CMK (cell line): ENCODE results near the gene DCPS.
A peak's percentile ranks its signal among the peaks of the same experiment; 100 is the strongest.
"Not testable (repeated sequence)": the region's sequence is repeated elsewhere in the genome, so short reads cannot be mapped to it uniquely, and the experiment has no call there.

ENCODE experiments used
- DNase-seq: peaks from one replicate; pipeline ENCODE4 v3.0.0-alpha.2; 2010; ENCODE audit warnings: low read depth

The DCPS gene

GRCh38 chr11:126290887-126291286 is 13.0 kb upstream of the DCPS start:
- DNase-seq, result no peak

DNA sequence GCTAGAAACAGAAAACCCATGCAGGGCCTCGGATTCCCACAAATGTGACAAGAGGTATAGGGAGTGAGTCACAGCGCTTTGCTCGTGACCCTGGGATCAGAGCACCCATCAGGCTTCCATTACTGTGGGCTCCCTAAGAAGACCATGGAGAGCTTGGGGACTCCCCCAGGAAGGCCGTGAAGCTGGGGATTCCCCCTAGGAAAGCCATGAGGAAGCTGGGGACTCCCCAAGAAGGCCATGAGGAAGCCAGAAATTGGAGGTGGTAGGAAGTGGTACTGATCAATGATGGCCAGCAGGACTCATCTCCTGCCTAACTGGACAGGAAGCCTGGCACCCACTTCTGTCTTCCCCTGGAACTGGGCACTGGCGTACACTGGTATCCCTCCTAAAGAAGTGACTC is 10.1 kb upstream of the DCPS start:
- peak; percentile 37 for DNase-seq

- DNase-seq, result no peak
Observed at GRCh38 chr11:126297004-126297403, 6.9 kb upstream of the DCPS start.

- DNase-seq, result no peak
Observed at GRCh38 chr11:126304457-126305075, 706 bp downstream of the DCPS start.

- no peak for DNase-seq
Observed at GRCh38 chr11:126305699-126306098, 1.8 kb downstream of the DCPS start.

DNA sequence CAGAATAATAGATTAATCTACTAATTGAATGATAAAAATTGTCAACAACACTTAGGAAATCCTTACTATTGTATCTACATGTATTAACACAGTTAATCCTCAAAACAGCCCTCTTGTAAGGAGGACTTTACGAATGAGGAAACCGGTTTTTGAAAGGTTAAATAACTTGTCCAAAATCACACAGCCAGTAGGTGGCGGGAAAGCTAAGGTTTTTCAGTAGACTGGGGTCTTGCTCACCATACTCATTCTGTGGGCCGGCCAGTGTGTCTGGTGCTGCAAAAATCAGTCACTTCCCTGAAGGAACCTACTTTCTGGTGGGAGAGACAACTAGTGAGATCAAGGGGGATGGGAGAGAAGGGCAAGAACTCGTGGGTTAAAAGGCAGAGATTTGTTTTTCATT is 3.8 kb downstream of the DCPS start:
- DNase-seq, result peak; percentile 45

DNA sequence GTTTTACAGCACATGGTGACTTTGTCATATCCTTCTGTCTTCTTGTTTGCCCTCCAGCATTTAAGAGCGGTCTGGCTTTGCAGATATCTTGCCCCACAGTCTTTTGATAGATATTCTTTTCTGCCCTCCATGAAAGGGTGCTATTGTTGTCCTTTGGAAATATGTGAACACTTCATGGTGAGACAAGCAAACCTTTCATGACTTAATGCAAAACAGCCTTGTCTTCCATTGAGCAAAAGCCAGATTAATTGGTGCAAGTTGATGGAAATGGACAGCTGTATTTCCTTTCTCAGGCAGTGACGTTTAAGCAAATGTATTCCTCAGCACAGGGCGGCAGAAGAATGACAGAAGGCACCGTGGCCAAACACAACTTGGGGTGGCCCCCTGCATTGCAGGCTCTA is 4.4 kb downstream of the DCPS start:
- no peak for DNase-seq

DNA sequence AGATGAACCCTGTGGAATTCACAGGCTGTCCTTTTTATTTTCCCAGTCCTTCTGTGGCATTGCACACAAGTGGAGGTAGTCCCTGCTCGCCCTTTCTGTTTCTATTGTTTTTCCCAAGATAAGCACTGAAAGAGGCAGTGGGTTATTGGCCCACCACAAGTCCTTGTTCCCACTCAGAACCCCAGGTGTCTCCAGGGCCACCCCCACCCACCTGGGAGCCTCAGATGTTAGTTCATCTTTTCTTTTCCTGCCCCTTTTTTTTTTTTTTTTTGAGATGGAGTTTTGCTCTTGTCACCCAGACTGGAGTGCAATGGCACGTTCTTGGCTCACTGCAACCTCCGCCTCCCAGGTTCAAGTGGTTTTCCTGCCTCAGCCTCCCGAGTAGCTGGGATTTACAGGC is 4.9 kb downstream of the DCPS start:
- DNase-seq, result not testable (repeated sequence)

DNA sequence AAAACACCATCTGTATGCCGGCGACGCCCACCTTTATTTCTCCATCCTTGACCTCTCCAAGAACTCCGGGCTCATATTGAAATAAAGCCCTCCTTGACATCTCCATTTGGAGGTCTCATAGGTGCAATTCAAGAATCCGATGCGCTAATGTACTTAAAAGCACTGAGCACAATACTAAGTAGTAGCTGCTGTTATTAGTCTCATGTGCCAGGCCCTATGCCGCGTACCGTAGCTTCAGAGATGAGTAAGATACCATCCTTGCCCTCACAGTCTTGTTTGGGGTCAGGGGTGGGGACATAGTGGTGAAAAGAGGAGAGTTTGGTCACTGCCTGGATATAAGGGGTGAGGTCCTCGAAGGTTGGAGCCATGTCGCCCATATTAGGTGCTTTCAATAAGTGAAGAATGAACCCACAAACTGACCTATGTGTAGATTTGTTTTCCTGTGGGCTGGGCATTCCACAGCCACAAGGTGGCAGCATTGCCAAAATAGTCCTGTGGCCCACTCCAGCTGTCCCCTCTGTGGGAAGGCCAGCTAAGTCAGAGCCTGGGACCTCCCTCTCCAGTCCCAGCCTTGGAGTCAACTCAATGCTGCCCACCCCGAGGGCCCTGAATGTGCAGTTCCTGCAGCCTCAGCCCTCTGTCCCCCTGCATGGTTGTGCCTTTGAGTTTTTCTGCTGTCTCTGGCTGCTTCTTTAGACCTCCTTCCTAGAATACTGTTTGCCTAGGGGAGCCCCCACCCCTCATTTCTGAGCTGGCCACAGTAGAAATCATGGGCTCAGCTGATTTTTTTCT is 6.5 kb downstream of the DCPS start:
- DNase-seq, result peak; percentile 72

GRCh38 chr11:126310992-126311310 is 7.1 kb downstream of the DCPS start:
- DNase-seq, result no peak

DNA sequence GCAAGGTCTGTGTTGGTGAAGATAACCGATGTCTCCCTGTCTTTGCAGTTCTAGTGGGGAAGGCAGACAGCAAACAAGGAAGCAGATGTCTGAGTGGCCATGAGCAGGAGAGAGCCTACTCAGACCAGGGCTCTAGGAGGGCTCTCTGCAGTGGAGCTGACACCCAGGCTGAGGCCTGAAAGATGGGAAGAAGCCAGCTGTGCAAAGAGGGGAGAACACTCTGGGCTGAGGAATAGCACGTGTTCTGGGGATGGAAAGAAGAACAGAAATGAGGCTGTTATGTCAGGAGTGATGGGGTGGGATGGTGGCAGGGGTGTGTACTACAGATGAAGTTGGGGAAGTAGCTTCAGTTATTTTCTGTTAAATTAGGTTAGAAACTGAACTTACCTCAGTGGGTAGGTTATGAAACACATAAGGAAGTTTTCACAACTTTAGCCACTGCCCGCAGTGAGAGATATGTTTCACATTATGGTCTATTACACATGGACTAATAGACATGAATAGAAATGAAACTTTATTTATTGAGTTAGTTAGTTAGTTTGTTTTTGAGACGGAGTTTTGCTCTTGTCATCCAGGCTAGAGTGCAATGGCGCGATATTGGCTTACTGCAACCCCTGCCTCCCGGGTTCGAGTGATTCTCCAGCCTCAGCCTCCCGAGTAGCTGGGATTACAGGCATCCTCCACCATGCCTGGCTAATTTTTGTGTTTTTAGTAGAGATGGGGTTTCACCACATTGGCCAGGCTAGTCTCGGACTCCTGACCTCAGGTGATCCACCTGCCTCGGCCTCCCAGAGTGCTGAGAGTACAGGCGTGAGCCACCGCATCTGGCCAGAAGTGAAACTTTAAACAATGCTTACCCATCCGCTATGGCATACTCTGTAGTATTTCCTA is 7.8 kb downstream of the DCPS start:
- no peak for DNase-seq

DNA sequence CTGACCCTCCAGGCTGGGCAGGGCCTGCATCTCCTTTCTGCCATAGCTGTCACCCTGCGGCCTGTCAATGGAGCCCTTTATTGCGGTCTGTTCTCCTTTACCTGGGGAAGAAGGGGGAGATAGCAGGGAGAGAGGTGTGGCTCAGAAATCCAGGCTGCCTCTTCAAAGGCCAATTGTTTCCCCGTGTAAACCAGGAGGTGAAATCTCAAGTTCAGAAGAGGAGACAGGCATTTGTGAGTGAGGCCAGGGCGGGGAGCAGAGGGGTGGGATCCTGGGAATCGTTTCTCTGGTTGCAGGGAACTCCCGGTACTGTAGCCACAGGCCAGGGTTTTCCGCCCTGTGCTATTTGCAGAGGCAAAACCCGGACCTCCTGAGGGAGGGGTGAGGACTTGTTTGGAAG is 9.1 kb downstream of the DCPS start:
- no peak for DNase-seq

DNA sequence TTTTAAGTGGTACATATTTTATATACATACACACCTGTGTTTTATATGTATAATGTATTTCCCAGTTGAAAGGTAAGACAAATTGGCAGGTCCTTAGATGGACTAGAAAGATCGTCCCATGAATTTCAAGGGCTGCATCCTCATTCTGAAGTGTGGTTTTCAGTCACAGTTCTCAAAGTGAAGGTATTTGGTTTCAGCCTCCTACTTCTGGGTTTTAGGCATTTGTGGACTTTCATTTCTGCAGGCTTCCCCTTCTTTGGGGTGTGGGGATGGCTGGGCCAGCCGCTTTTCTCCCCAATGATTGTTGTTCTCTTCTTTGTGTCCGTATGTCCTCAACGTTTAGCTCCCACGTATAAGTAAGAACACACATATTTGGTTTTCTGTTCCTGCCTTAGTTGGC is 10.0 kb downstream of the DCPS start:
- DNase-seq, result no peak

DNA sequence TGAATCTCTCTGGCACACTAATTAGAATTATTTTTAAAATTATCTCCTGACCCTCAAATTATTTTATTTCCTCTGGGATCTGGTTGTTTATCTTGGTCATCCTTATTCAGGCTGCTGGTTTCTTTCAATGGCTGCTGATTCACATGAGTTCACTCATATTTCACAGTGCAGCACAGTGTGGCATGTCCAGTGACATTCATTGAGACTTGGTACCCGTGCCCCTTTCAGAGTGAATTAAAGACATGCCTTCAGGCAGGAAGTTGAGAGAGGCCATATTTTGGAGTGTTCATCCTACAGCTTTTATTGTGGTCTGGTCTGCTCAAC is 13.5 kb downstream of the DCPS start:
- no peak for DNase-seq

DNA sequence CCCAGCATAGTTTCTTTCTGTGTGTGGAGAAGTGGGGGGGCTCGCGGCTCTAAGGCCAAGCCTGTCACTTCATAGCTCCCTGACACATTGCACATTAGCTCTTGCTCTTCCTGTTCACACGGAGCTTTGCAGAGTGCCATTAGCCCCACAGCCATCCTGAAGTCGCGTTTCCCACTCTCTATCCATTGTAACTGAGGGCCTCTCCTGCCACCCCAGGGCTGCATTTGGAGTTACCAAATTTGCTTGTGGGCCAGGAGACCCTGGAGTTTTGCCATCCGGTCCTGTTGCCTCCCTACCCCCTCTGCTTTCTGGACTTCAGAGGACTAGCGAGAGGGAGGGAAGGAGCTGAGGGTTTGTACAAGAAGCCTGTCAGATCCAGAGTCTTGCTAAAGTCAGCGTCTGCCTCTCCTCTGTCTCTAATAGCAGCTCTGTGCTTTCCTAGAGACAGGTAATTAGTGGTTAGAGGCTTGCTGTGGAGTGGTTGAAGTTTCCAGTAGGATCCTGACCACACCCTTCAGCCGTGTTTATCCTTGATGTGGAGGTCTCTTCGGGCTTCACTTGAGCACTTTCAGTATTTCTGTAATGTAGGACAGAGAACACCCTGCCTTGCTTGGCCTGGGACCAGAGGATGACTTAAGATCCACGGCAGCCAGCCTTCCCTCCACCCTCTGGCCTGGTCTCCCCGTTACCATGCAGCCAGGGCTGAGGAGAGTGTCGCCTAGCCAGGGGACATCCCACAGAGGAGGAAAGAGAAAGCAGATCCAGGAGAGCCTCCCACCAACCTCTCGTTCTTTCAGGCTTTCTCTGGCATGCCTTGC is 14.1 kb downstream of the DCPS start:
- peak; percentile 40 for DNase-seq

DNA sequence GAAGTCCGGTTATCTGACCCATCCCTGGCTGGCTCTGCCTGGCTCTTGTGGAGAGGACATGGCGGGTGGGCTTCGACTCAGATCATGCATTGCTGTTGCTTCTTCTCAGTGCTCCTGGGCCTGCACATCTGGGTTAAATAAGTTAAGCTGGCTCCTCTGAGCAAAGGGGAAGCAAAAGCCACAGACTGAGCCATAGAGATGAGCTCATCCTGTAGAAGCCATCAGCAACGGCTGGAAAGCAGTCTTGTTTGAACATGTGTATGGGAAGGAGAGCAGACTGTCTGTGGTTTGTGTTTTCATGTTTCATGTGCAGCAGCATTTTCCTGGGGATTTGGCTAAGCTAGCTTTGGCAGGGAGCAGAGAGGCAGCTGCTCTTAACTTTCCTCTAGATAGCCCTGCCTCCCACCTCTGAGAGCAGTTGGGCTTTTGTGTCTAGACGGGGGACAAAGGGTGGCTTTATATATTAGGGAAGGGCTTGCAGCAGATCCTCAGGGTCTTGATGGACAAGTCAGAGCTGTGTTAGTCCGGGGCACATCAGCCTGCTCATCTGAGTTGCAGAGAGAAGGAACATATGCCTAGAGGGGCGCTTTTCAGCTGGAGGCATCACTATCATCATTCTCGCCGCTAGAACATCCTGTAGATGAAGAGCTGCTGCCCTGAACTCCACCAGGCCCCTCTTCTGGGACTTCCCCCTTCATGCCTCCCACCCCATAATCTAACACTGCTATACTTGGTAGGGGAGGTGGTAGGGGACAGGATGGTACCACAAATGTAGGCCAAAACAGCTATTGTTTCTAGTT is 14.9 kb downstream of the DCPS start:
- DNase-seq, result no peak

- DNase-seq, result no peak
Observed at GRCh38 chr11:126319374-126319740, 15.5 kb downstream of the DCPS start.

- DNase-seq, result no peak
Observed at GRCh38 chr11:126322996-126323395, 19.1 kb downstream of the DCPS start.

DNA sequence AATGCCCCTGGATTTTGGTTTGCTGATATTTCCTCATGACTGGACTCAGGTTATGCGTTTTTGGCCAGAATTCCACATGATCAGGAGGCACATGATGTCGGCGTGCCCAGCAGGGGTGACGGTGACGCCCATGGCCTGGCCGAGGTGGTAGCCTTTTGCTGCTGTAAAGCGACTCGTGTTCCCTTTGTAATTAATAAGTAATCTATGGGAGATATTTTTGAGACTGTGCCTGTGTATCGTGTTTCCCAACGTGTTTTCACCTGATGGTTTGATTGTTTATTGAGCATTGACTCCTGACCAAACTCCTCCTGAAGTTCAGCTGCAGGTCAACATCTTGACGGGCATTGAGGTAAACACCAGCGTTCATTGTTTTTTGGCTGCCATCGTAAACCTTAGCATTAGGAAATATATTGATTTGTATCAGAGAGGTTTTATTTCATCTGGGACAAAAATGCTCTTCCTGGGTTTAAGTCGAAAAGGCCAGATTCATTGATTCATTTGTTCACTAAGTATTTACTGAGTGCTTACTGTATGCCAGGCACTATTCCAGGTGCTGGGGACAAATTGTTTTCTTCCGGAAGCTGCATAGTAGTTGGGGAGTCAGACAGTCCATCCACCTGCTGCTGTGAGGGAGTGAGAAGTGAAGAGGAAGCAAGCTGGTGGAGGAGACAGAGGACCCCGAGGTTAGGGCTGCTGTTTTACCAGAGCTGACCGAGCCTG is 23.6 kb downstream of the DCPS start:
- no peak for DNase-seq

GRCh38 chr11:126328001-126328390 is 24.1 kb downstream of the DCPS start:
- DNase-seq, result no peak

DNA sequence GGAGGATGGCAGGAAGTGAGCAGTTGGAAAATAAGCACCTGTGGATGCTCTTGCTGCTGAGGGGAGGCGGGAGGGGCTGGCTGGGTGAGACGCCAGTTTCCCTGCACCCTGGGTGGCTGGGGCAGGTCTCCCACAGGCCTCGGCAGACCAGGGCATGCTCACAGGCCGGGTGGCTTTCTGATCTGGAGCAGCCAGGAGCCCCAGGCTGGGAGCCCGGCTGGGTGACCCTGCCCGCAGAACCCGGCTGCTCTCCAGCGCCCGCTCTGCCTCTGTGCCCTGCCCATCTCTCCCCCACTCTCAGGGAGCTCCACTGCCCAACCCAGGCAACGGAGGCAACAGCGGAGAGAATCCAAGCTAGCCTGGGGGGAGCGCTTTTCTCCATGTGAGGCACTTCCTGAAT is 24.6 kb downstream of the DCPS start:
- no peak for DNase-seq
